Stimulated activated CD8-positive, alpha-beta memory T cell treated with anti-CD3 and anti-CD28 coated beads, Interleukin-2, amount 100 ng/mL, for 1 hour (primary cell): Measurements from ENCODE around the gene NTRK3.

Source experiments
- DNase-seq, 2 donors: peaks; one replicate each; pipeline ENCODE4 v3.0.0-alpha.2; 2020; ENCODE audit warnings: low read depth in 2 of 2

Gene NTRK3

DNA sequence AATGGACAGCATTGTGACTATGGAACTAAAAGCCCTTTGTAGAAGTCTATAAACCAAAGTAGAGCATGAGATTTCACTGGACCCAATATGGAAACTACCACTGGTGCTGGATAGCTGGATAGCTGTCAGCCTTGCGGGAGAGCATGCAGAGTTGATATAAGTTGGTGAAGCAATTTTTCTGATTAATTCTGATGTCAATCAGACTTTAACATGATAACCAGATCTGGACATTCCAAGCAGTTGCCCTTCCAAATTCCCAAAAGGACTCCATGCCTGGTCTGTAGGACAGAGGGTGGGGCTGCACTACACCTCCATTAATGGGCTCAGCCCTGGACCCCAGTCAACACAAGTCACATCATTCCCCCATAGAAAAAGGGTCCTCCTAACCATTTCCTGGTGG is 437.8 kb downstream of the NTRK3 start:
- no peak for DNase-seq

DNA sequence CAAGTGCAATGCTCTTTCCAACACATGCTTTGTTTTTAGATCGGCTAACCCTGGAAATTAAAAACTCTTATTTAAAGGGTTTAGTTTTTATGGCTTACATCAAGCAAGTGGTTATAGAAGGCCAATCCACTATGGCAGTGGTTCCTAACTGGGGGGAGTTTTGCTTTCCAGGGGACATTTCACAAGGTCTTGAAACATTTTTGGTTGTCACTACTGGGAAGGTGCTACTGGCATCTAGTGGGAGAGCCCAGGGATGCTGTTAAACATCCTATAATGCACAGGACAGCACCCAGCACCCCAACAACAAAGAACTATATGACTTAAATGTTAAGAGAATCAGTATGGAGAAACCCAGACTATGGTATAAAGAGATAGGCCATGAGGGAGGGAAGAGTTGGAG is 439.0 kb downstream of the NTRK3 start:
- no peak for DNase-seq

DNA sequence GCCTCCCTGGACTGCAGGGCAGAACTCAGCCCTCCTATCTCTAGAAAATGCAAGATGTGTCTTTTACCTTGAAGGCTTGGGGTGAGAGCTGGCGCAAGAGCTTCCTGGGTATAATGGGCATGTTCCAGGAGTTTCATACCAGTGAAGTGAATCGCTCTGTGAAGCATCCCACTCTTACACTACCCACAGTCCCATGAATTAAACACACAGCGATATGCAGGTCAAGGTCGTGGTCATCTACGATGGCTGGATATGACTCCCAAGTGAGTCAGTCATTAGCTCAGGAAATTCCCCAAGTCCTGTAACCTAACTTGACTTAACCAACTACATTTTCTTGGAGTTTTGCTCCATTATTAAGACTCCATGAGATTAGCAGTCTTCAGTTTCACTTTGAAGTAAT is 439.7 kb downstream of the NTRK3 start:
- DNase-seq, result no peak

DNA sequence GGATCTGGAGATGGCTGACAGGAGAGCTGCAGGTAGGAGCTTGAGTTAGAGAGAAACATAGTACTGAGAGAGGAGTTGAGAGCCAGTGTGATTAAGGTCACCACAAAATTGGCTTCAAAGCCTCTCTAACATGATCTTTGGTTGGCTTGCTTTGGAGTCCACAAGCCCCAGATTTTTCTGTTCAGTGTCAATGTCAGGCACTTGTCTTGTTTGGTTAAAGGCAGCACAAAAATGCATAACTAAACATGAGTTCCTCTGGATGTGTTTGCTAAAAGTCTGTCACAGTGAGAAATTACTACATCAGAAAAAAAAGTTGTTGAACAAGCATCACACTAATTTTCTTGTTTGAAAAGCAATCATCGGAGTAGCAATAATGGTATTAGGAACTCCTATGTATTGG is 440.5 kb downstream of the NTRK3 start:
- DNase-seq, result no peak
